Natural killer cell treated with Interleukin-12 subunit alpha and Interleukin-12 subunit beta and Interleukin-15 and Interleukin-18, amount 100 ng/mL, for 72 hours (primary cell): Measurements from ENCODE around the gene S100A10. TPM values are rescaled to one million over a fixed set of nuclear protein-coding genes. Genes with fewer than 3 reads are reported as not detected.
A peak's percentile ranks its signal among the peaks of the same experiment; 100 is the strongest.

Source experiments
- ATAC-seq, 2 donors: fragments of 150-1000 bp; cut with Tn5 transposase in 1 of 2; sonication (Bioruptor Pico), chemical (Tn5 transposase) in 1 of 2; 2 replicates each; pipeline ENCODE4 v1.10.0; 2021
- DNase-seq: peaks from one replicate; pipeline ENCODE4 v3.0.0; 2022; ENCODE audit warnings: low spot score
- H3K27ac Mint-ChIP-seq, 2 donors: 1 replicate in 1 of 2; 2 replicates in 1 of 2; pipeline ENCODE4 v1.8.0; 2022; ENCODE audit warnings: mixed read lengths in 2 of 2, mild to moderate bottlenecking in 1 of 2, moderate library complexity in 1 of 2
- H3K27me3 Mint-ChIP-seq, 2 donors: 1 replicate in 1 of 2; 2 replicates in 1 of 2; pipeline ENCODE4 v1.8.0; 2022; ENCODE audit warnings: mixed read lengths in 2 of 2
- H3K36me3 Mint-ChIP-seq: one replicate; pipeline ENCODE4 v1.8.0; 2022; ENCODE audit warnings: mixed read lengths
- H3K4me1 Mint-ChIP-seq, 2 donors: 1 replicate in 1 of 2; 2 replicates in 1 of 2; pipeline ENCODE4 v1.8.0; 2022; ENCODE audit warnings: low read depth in 2 of 2, mixed read lengths in 2 of 2, mild to moderate bottlenecking in 1 of 2
- H3K4me3 Mint-ChIP-seq: one replicate; pipeline ENCODE4 v1.8.0; 2022; ENCODE audit warnings: mixed read lengths
- H3K9me3 Mint-ChIP-seq: 2 replicates; pipeline ENCODE4 v1.8.0; 2022; ENCODE audit warnings: mixed read lengths
- total RNA-seq, 2 donors: library from RNA; stranded (reverse); gene quantifications; one replicate each; pipeline ENCODE4 v1.2.3, GENCODE V29; 2022

The S100A10 gene
- total RNA-seq, 2 donors from 2014 or later = 152 to 263 TPM

- no peaks in the 10 kb centered on the region for H3K9me3 Mint-ChIP-seq
- H3K27me3 Mint-ChIP-seq = peaks cover 14 to 27% of the 10 kb centered on the region in 2 donors
- H3K4me3 Mint-ChIP-seq = no peak overlapping the region
- H3K4me1 Mint-ChIP-seq = peaks cover 8 to 9% of the 10 kb centered on the region in 2 donors
- ATAC-seq (peak; percentile 64 to 72), DNase-seq (peak; percentile 73)
- no peaks in the 10 kb centered on the region for H3K36me3 Mint-ChIP-seq
- no peak overlapping the region for H3K27ac Mint-ChIP-seq
These were observed 8.2 kb upstream of the S100A10 start for GRCh38 chr1:152001631-152002584.

- H3K4me1 Mint-ChIP-seq = peaks cover 8 to 9% of the 10 kb centered on the region in 2 donors
- peak overlapping the region in 1 of 2 donors; percentile 5 for H3K27ac Mint-ChIP-seq
- DNase-seq (no peak), ATAC-seq (no peak)
- H3K36me3 Mint-ChIP-seq = no peaks in the 10 kb centered on the region
- H3K4me3 Mint-ChIP-seq = no peak overlapping the region
- H3K27me3 Mint-ChIP-seq = peaks cover 14 to 27% of the 10 kb centered on the region in 2 donors
- H3K9me3 Mint-ChIP-seq = no peaks in the 10 kb centered on the region
These were observed 7.4 kb upstream of the S100A10 start for GRCh38 chr1:152000964-152001630.

GRCh38 chr1:151998611-151999362, 5.1 kb upstream of the S100A10 start:
- no peak for ATAC-seq
- Mint-ChIP-seq H3K27ac (no peak overlapping the region), H3K27me3 (peaks cover 8 to 18% of the 10 kb centered on the region in 2 donors), H3K9me3 (no peaks in the 10 kb centered on the region), H3K36me3 (no peaks in the 10 kb centered on the region), H3K4me1 (peaks cover 13 to 15% of the 10 kb centered on the region in 2 donors), H3K4me3 (no peak overlapping the region)
- DNase-seq = no peak

- H3K4me3 Mint-ChIP-seq = no peak overlapping the region
- no peak overlapping the region for H3K27ac Mint-ChIP-seq
- H3K27me3 Mint-ChIP-seq = peaks cover 0 to 9% of the 10 kb centered on the region in 2 donors
- no peaks in the 10 kb centered on the region for H3K36me3 Mint-ChIP-seq
- H3K4me1 Mint-ChIP-seq = peaks cover 17 to 21% of the 10 kb centered on the region in 2 donors
- no peaks in the 10 kb centered on the region for H3K9me3 Mint-ChIP-seq
- ATAC-seq (no peak), DNase-seq (no peak)
These were observed 3.6 kb upstream of the S100A10 start for GRCh38 chr1:151997284-151997570.

GRCh38 chr1:151995774-151996173, 2.1 kb upstream of the S100A10 start:
- H3K4me1 Mint-ChIP-seq = peaks cover 25 to 30% of the 10 kb centered on the region in 2 donors
- no peak overlapping the region for H3K4me3 Mint-ChIP-seq
- no peaks in the 10 kb centered on the region for H3K36me3 Mint-ChIP-seq
- peak overlapping the region in 1 of 2 donors; percentile 35 for H3K27ac Mint-ChIP-seq
- no peak for ATAC-seq
- no peaks in the 10 kb centered on the region for H3K9me3 Mint-ChIP-seq
- DNase-seq = no peak
- H3K27me3 Mint-ChIP-seq = peaks cover 0 to 7% of the 10 kb centered on the region in 2 donors

GRCh38 chr1:151994956-151995355, 1.3 kb upstream of the S100A10 start:
- no peak for ATAC-seq
- no peak for DNase-seq
- H3K27ac Mint-ChIP-seq = peak overlapping the region; percentile 45 to 46
- H3K4me3 Mint-ChIP-seq = peak overlapping the region; percentile 74
- H3K9me3 Mint-ChIP-seq = no peaks in the 10 kb centered on the region
- H3K36me3 Mint-ChIP-seq = no peaks in the 10 kb centered on the region
- H3K4me1 Mint-ChIP-seq = peaks cover 33 to 38% of the 10 kb centered on the region in 2 donors
- peaks cover 0 to 5% of the 10 kb centered on the region in 2 donors for H3K27me3 Mint-ChIP-seq

- H3K4me1 Mint-ChIP-seq = peaks cover 48 to 55% of the 10 kb centered on the region in 2 donors
- DNase-seq = peak; percentile 70
- peak overlapping the region; percentile 75 to 93 for H3K27ac Mint-ChIP-seq
- no peaks in the 10 kb centered on the region for H3K36me3 Mint-ChIP-seq
- peaks cover 0 to 5% of the 10 kb centered on the region in 2 donors for H3K27me3 Mint-ChIP-seq
- H3K4me3 Mint-ChIP-seq = peak overlapping the region; percentile 90
- no peaks in the 10 kb centered on the region for H3K9me3 Mint-ChIP-seq
- ATAC-seq = peak; percentile 56 to 62
These were observed 450 bp downstream of the S100A10 start for GRCh38 chr1:151993084-151993733.

- H3K27ac Mint-ChIP-seq = peak overlapping the region; percentile 75 to 93
- H3K4me3 Mint-ChIP-seq = peak overlapping the region; percentile 90
- H3K9me3 Mint-ChIP-seq = no peaks in the 10 kb centered on the region
- DNase-seq (peak; percentile 62), ATAC-seq (peak in 1 of 2 donors; percentile 20)
- peaks cover 52 to 62% of the 10 kb centered on the region in 2 donors for H3K4me1 Mint-ChIP-seq
- H3K27me3 Mint-ChIP-seq = no peaks in the 10 kb centered on the region
- H3K36me3 Mint-ChIP-seq = peaks cover 5% of the 10 kb centered on the region
These were observed 1.2 kb downstream of the S100A10 start for GRCh38 chr1:151992303-151993083.

- H3K9me3 Mint-ChIP-seq = no peaks in the 10 kb centered on the region
- peak overlapping the region; percentile 90 for H3K4me3 Mint-ChIP-seq
- H3K36me3 Mint-ChIP-seq = peaks cover 5% of the 10 kb centered on the region
- ATAC-seq = no peak
- H3K27me3 Mint-ChIP-seq = no peaks in the 10 kb centered on the region
- peak overlapping the region; percentile 75 to 93 for H3K27ac Mint-ChIP-seq
- DNase-seq = no peak
- H3K4me1 Mint-ChIP-seq = peaks cover 52 to 62% of the 10 kb centered on the region in 2 donors
These were observed 1.9 kb downstream of the S100A10 start for GRCh38 chr1:151991663-151992302.

GRCh38 chr1:151990856-151991198, 2.8 kb downstream of the S100A10 start:
- Mint-ChIP-seq H3K4me3 (peak overlapping the region; percentile 90), H3K9me3 (no peaks in the 10 kb centered on the region), H3K27me3 (no peaks in the 10 kb centered on the region), H3K27ac (peak overlapping the region; percentile 57 to 75), H3K4me1 (peaks cover 57 to 70% of the 10 kb centered on the region in 2 donors), H3K36me3 (peaks cover 5% of the 10 kb centered on the region)
- DNase-seq (no peak), ATAC-seq (no peak)

- Mint-ChIP-seq H3K27me3 (no peaks in the 10 kb centered on the region), H3K4me1 (peaks cover 60 to 73% of the 10 kb centered on the region in 2 donors)
These were observed 3.4 kb downstream of the S100A10 start for GRCh38 chr1:151990058-151990855.

More at GRCh38 chr1:151990058-151990855, 3.4 kb downstream of the S100A10 start:
- DNase-seq (no peak), ATAC-seq (no peak)
- Mint-ChIP-seq H3K9me3 (no peaks in the 10 kb centered on the region), H3K36me3 (peaks cover 5% of the 10 kb centered on the region), H3K4me3 (peak overlapping the region; percentile 90), H3K27ac (peak overlapping the region; percentile 2 to 15)
